HG03135 (cell line): Measurements from ENCODE around the gene ITGAX.

Experiments
- ATAC-seq: cut with Tn5 transposase; IDR thresholded peaks from one replicate; pipeline ENCODE4 v1.9.1; 2021; ENCODE audit warnings: mild to moderate bottlenecking, moderate library complexity; ENCODE audit not compliant: unreplicated experiment

ITGAX gene

DNA sequence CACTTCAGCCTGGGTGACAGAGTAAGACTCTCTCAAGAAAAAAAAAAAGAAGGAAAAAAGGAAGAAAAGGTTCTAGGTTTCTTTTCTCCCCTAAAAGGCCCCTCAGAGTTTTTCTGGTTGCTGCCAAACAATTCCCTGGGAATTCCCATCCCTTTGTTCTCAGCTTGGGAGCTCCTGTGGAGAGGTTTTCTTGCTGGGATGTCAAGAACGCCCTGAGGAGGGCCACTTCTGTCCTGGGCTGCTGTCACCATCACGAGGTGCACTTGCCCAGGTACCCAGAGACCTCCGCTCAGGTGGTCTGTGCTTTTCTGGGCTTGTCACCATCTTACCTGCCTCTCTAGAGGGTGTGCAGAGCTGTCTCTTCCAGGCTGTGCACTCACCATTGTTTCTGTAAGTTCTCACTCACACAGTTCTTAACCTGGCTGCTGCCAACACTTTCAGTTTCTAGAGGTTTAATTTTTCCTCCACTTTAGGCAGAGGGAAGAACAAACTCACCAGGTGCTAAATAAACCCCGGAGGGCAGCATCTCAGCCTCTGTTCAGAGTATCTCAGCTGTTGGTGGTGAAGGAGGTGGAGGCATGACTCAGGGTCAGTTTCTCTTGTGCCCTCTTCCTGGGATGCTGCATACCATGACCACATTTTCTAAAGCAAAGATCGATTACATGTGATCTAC lies 75.5 kb downstream of the ITGAX start:
- no peak for ATAC-seq
